Measurements from ENCODE around the gene GZMA.

The GZMA gene

DNA sequence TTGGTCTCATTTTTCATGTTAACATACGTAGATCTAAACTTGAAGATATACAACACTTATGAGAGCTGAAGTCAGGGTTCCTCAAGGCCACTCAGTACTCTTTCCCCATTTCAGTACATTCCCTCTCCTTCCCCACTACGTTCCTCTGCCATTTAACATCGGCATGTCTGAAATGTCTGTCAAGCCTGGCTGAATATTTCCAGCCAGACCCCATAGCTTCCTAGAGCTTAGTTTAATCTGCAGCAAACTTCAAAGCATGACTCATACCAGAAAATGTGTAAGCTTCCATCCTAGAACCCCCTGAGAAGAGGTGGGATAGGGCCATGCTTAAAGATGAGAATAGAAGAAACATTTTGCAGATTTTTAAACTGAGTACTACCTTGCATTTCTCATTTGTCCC is 6.2 kb downstream of the GZMA start:
- DNase-seq (ENCODE audit: low read depth, low spot score), result no peak

DNA sequence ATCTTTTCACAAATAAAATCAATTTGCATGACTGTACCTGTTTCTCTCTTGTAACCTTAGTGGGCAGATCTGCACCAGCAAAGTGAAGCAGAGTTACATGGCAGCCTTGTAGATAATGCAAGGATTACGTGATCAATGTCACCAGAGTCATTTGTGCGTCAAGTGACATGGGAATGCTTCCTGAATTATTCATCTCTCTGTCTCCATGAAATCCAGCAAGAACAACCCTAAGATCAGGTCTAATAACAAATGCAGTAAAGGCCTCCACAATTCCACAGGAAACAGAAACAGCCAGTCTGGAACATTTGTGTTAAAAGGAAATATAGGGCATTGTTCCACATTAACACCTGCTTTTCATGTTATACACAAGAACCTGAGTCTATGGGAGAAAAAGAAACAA is 7.8 kb downstream of the GZMA start:
- DNase-seq (ENCODE audit: low read depth, low spot score), result no peak

DNA sequence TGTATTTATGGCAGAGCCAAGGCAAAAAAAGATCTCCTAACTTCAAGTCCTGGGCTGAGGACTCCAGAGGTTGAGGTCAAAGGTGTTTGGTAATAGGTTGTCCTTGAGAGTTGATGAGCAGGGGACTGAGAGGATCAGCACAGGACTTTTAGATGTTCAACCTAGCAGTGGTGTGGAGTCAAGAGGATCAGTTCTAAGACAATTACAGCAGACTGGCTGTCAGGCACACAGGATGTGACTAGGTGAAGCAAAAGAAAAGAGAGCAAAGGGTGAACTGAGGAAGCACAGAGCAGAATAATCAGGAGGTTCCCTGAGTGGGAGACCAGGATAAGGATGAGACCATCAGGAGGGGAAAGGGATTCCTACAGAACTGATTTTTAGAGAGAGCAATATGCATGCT is 10.9 kb downstream of the GZMA start:
- no peak for DNase-seq (ENCODE audit: low read depth, low spot score)

DNA sequence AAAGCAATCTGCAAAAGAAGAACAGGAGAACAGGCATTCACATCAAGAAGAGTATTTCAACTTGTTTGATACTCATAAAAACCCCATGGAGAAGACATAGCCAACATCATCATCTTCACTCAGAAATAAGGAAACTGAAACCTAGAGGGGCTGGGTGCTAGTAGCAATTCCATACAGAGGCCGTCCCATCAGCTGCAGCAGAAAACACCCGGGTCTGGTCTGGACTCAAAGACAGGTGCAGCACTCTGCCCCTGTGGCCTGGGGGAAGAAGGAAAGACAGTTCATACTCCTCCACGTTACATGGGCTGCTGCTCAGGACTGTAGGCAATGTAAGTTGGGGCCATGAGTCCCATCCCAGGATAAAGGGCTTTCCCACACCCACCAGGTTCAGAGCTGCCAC is 11.6 kb downstream of the GZMA start:
- DNase-seq (ENCODE audit: low read depth, low spot score), result no peak

DNA sequence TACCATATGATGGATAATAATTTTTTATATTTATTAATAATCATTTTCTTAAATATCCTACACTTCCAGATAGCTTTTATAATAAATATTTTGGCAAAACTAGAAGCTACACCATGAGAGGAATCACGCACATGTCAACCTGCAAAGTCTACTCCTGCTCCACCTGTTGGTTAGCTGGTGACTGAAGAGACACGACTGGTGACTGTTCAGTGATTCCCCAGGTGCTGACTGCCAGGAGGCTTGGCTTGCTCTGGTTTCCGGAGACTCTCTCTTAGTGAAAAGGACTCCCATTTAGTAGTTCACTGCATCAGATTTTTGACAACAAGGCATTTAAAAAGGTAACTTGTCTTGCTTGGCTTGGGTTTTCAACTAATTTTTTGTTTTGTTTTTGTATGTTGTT is 20.9 kb downstream of the GZMA start:
- DNase-seq (ENCODE audit: low read depth, low spot score), result no peak

DNA sequence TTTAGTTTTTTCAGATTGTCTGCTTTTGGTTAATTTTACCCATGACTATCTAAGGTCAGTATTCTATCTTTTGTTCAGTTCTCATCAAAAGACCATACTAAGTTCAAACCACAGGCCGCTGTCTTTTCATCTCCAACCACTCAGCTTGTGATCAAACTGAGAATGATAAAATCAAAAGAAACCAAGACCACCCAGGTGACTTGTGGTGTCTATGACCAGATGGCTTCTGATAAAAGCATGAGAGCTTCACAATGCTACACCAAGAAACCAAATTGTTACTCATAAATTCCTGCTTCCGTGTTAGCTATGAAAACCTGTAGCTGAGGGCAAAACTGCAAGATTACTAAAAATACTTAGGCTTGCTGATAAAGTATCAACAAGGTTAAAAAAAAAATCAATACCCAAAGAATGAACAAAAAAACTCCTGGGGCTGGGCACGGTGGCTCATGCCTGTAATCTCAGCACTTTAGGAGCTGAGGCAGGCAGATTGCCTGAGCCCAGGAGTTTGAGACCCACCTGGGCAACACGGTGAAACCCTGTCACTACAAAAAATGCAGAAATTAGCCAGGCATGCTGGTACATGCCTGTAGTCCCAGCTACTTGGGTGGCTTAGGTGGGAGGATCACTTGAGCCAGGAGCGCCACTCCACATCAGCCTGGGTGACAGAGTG is 31.7 kb downstream of the GZMA start:
- DNase-seq (ENCODE audit: low read depth, low spot score), result no peak

DNA sequence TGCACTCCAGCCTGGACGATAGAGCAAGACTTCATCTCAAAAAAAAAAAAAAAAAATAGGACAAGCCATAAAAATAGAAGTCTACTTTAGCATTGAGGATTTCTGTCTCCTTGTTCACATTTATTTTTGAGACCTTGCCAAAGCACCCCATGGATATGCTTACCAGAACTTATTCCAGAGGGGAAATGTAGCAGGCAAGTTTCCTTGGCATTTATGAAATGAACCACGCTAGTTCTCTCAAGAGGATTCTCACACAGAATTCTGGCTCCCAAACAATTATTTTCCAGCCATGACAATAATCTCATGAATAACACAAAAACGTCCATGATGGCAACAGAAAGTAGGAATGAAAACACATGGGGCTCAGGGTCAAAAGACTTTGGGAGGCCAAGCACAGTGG is 34.1 kb downstream of the GZMA start:
- no peak for DNase-seq (ENCODE audit: low read depth, low spot score)

DNA sequence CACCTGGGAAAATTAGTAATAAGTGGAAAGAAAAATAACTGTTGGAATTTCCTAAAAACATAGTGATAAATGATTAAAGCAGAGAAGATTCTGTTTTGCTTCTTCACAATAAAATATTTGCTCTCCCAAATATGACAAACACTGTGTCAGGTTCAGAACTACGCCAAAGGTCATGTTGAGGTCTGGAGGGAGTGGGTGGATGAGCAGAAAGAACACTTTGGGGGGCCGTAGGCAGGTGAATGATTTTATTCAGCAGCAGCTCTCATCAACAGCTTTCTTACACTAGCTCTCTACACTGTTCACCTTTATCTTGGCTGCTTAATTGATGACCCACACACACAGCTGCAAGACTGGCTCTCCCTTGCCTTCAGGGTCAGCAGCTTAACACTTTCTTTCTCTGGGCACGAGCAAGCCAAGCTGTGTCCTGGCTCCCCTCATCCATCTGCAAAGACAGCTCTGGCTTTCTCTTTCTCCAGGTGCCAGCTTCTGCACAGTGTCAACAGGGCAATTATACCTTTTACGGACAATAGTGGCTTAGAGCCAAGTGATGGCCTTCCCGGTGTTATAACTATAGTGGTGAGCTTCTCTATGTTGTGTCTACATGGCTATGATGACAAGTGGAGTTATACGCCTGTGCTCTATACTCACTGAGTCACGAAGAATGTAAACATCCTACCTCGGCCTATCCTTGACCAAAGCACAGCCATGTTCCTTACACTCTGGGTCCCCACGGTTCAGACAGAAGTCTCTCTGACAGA is 38.6 kb downstream of the GZMA start:
- no peak for DNase-seq (ENCODE audit: low read depth, low spot score)

DNA sequence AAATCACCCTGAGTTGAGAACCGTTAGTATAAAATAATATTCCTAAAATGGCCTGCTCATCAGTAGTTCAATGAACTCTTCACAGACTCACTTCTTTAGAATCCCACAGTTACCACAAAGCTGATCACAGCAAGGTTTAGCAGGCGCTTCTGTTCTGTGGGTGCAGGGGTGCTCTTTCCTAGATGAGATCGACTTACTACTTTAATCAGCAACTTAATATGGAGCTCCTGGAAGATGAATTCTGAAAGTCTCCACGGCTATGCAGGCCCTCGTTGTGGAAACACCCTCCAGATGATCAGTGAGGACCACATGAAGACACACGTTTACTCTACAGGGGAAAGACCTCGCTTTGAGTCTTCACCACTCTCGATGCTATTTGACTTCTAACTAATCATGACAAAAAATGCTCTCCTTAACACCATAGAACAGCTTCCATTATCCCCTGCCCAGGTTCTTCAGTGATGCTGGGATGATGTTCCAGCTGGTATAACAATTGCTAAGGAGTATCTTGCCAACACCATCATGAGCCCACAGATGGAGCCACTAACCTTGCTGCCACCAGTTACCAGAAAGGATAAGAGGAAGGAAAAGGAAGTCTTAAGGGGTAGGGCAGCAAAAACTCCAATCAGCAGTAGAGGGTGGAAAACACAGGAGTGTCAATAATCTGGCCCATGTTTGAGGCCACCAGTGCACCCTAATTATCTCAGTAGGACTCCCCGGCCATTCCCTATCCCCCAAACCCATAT is 39.7 kb downstream of the GZMA start:
- DNase-seq (ENCODE audit: low read depth, low spot score), result no peak

DNA sequence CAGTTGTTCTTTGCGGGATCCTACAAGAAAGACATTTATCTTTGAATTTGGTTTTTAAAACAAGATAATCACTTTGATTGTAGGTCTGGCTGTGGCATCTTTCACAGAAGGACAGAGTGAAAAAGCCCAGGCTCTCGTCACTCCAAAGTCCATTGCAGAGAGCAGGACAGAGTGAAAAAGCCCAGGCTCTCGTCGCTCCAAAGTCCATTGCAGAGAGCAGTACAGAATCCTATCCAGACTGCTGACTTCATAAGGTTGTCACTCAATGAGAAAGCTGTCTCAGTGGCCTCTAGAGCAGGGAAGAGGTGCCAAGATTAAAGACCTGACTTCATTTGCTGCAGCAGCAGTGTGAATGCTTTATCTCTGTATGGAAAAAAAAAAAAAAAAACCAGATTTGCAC is 41.2 kb downstream of the GZMA start:
- no peak for DNase-seq (ENCODE audit: low read depth, low spot score)

DNA sequence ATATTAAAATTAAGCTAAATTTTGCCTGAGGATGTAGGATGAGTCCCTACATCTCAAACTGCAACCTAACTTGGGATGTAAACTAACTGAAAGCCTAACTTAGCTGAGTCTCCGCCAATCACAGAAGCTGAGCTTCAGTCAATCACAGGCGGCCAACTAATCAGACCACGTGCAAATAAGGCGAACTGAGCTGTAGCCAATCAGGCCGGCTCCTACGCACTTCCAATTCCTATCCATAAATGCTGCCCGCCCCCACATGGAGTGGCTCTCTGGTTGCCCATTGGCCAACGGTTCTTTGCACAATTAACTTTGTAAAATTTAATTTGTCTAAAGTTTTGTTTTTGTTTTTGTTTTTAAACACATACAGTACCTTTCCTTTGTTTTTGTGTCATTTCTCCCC is 43.6 kb downstream of the GZMA start:
- no peak for DNase-seq (ENCODE audit: low read depth, low spot score)

DNA sequence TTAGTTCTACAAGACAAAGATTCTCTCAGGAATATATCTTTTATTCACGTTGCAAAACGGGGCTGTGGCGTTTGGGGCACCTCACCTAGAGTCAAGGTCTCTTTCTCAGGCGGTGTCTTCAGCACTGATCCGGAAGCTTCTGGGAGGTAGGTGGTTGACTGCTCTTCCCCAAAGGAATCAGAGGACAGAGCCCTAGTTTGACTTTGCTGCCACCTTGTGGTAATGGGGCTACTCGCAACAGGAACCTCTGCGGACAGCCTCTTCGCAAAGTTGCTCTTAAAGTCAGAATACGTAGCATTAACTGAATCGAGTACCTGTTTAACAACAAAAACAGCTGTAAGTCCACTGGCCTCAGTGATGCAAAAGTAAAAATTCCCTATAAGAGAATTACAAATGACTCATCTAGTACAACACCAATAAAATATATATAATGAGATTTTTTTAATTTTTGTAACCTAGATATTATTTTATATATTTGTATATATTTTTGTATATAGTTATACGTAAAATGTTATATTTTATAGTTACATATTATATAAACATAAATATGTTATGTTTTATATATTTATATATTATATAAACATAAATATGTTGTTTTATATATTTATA is 44.2 kb downstream of the GZMA start:
- peak; percentile 72 for DNase-seq (ENCODE audit: low read depth, low spot score)

DNA sequence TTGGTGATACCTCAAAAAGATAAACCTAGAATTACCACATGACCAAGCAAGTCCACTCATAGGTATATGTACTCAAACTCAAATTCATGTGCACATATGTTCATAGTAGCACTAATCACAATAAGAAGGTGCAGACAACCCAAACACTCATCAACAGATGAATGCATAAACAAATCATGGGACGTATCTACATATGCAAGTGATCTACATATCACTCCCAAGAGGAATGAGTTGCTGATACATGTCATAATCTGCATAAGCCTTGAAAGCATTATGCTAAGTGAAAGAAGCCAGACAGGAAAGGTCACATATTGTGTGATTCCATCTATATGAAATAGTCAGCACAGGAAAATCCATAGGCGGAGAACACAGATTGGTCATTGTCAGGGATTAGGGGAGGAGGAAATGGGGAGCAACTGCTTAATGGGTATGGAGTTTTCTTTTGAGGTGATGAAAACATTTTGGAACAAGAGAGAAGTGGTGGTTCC is 46.9 kb downstream of the GZMA start:
- DNase-seq (ENCODE audit: low read depth, low spot score), result no peak

DNA sequence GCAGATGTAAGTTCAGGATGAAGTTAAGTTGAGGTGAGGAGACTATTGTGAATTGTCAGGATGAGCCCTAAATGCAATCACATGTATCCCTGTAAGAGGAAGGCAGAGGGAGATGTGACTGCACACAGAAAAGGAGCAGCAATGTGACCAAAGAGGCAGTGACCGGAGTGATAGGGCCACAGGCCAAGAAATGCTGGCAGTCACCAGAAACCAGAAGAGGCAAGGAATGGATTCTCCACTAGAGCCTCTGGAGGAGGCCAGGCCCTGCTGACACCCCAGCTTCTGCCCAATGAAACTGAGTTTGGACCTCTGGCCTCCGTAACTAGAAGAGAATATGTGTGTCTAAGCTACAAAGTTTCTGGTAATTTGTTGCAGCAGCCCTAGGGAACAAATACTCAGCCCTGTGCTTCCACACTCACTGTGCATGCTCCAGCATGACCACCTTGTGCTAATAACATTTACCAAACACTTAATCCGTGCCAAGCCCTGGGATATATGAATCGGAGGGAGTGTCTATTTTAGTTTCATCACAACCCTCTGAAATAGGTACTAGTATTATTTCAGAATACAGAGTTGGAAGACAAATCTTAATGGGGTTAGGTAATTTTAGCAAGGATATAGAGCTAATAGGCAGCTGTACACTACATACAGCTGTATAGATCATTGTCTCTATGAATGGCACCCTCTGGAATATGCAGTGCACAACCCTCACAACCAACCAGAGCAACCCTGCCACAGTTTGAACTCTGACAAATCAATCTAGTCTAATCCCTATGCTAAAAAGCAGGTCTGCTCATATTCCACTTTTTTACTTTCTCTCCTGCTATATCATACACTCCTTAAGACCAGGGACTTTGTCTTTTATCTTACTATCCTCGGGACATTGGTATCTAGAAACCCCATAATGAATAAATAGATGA is 49.7 kb downstream of the GZMA start:
- no peak for DNase-seq (ENCODE audit: low read depth, low spot score)

DNA sequence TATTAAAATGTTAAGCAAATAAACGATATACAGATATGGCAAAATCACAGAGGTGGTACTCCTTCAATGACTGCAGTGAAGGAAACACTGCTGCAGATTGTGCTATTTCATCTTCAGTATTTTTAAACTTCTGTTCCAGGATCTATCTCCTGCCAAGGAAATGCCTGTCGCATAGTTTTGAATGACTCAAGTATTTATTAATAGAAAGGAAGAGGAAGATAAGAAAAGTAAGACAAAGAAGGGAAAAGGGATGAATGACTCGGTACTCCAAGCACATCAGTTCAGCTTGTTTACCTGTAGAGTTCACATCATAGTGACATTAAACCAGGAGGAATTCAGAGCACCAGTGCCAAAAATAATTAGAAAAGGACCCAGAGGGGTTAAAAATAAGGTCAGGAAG is 52.4 kb downstream of the GZMA start:
- DNase-seq (ENCODE audit: low read depth, low spot score), result no peak
